Sigmoid colon (tissue), 4 donors: ENCODE results near the gene TACC2.

Experiments
- CTCF ChIP-seq, 4 experiments: fragments of 450-650 bp in 3 of 4; fragments of 200-600 bp in 1 of 4; IDR thresholded peaks; one replicate each; pipeline ENCODE4 v1.5.1; 2016 to 2019; ENCODE audit warnings: antibody characterized with exemption in 4 of 4, mild to moderate bottlenecking in 3 of 4, moderate library complexity in 2 of 4
- EP300 ChIP-seq, 4 donors: sonication (generic); formaldehyde crosslinking; IDR thresholded peaks; one replicate each; pipeline ENCODE4 v1.6.1; 2017; ENCODE audit warnings: antibody characterized with exemption in 4 of 4
- POLR2A ChIP-seq, 2 donors: fragments of 450-650 bp; IDR thresholded peaks; one replicate each; pipeline ENCODE4 v1.6.1; 2016; ENCODE audit warnings: antibody characterized with exemption in 2 of 2, mild to moderate bottlenecking in 2 of 2, moderate library complexity in 2 of 2
- POLR2AphosphoS5 ChIP-seq, 4 donors: sonication (generic); formaldehyde crosslinking; IDR thresholded peaks; one replicate each; pipeline ENCODE4 v1.6.1; 2017; ENCODE audit warnings: antibody characterized with exemption in 4 of 4

GRCh38 chr10:121988361-121989324, at the start of gene TACC2:
- TF ChIP-seq POLR2AphosphoS5 (IDR thresholded peaks at IDR 0.05) (peak; percentile 34 to 52 (median 46)), CTCF (IDR thresholded peaks at IDR 0.05) (no peak), POLR2A (IDR thresholded peaks at IDR 0.05) (no peak), EP300 (IDR thresholded peaks at IDR 0.05) (no peak)
